ENCODE data around the gene NHLRC2.

DNA sequence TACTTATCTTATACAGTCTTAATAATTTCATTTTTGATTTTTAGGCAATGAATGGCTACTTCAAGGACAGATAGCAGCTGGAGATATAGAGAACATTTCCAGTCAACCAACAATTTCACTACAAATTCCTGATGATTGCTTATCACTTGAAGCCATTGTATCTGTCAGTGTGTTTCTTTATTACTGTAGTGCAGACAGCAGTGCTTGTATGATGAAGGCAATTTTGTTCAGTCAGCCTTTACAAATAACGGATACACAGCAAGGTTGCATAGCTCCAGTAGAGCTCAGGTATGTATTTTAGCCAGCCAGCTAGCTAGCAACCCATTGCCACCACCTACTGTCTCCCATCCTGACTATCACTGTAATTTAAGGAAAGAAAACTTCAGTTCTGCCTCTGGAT is 53.8 kb downstream of the NHLRC2 start:
- TF ChIP-seq, protein P1, sequence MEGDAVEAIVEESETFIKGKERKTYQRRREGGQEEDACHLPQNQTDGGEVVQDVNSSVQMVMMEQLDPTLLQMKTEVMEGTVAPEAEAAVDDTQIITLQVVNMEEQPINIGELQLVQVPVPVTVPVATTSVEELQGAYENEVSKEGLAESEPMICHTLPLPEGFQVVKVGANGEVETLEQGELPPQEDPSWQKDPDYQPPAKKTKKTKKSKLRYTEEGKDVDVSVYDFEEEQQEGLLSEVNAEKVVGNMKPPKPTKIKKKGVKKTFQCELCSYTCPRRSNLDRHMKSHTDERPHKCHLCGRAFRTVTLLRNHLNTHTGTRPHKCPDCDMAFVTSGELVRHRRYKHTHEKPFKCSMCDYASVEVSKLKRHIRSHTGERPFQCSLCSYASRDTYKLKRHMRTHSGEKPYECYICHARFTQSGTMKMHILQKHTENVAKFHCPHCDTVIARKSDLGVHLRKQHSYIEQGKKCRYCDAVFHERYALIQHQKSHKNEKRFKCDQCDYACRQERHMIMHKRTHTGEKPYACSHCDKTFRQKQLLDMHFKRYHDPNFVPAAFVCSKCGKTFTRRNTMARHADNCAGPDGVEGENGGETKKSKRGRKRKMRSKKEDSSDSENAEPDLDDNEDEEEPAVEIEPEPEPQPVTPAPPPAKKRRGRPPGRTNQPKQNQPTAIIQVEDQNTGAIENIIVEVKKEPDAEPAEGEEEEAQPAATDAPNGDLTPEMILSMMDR (IDR thresholded peaks at IDR 0.05) = no peak
- TF ChIP-seq POLR2A (IDR thresholded peaks at IDR 0.05) = no peak

Data from thyroid gland (tissue), 4 donors.